ENCODE data around the gene TMEFF2. TPM values are rescaled to one million over a fixed set of nuclear protein-coding genes. Genes with fewer than 3 reads are reported as not detected.

The TMEFF2 gene
- total and polyA plus RNA-seq, 2 of the 8 experiments (the other 6 are each of a cell fraction or from before 2014, with no cell fraction given): 0.91 to 3.7 TPM

DNA sequence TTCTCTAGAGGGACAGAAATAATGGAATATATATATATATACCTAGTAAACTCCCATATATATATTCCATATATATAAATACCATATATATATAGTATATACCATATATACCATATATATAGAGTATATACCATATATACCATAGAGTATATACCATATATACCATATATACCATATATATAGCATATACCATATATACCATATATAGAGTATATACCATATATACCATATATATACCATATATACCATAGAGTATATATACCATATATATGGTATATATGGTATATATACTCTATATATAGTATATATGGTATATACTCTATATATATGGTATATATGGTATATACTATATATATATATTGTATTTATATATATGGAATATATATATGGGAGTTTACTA, 285.9 kb downstream of the TMEFF2 start (continued):
- TF ChIP-seq HDAC6 (IDR thresholded peaks at IDR 0.05; ENCODE audit: low read depth, low read length) (no peak), PHF8 (conservative IDR thresholded peaks at IDR 0.05; ENCODE audit: low read depth, low read length) (no peak), CEBPB (IDR thresholded peaks at IDR 0.05; ENCODE audit: low read depth, low read length) (no peak), NRF1 (IDR thresholded peaks at IDR 0.05; ENCODE audit: low read depth, low read length) (no peak), KDM5A (IDR thresholded peaks at IDR 0.05; ENCODE audit: low read length) (no peak)

Data from H1 (cell line).